RCC 7860 (cell line): ENCODE data around the gene CNTN5.
A peak's percentile ranks its signal among the peaks of the same experiment; 100 is the strongest.

ENCODE experiments used
- DNase-seq: peaks from one replicate; pipeline ENCODE4 v3.0.0-alpha.2; 2015; ENCODE audit warnings: low spot score
- FAIRE-seq: peaks from 2 replicates; lab custom pipeline; 2012; peaks lifted over from hg19 to GRCh38; lab: Jason Lieb, UNC

Gene CNTN5

DNA sequence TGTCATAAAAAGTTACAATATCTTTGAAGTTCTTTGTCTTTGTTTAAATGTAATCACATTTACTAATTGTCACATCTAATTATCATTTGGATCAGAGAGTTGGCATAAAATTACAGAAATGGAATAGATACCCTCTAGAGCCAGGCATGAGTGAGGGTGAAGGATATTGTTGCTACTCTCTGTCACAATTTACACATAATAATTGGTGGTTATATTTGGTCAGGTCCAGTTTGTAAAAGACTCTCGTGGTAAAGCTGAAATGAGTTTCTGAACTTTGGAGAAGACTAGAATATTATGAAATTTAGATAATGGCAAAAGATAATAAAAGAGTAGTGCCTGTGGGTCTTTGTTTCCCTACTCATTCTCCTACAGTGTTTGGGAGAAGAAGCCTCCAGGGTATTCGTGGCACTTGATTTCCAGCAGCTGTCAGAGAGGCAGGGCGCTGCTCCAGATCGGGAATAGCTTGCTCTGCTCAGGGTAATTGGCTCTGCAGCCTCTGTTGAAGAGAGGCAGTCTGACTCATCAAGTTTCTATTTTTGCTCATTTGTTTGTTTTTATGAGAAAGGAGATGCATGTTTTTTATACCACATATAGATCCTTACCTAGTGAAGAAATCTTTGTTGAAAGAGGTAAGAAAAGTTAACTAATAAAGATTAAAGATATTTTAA lies 349.9 kb downstream of the CNTN5 start:
- DNase-seq: no peak
- no peak for FAIRE-seq

GRCh38 chr11:99371257-99371656 lies 350.5 kb downstream of the CNTN5 start:
- DNase-seq (no peak), FAIRE-seq (peak; percentile 4)

GRCh38 chr11:99376463-99376862 lies 355.7 kb downstream of the CNTN5 start:
- FAIRE-seq: no peak
- DNase-seq: no peak

GRCh38 chr11:99383648-99384245 lies 363.0 kb downstream of the CNTN5 start:
- no peak for DNase-seq
- FAIRE-seq: no peak

DNA sequence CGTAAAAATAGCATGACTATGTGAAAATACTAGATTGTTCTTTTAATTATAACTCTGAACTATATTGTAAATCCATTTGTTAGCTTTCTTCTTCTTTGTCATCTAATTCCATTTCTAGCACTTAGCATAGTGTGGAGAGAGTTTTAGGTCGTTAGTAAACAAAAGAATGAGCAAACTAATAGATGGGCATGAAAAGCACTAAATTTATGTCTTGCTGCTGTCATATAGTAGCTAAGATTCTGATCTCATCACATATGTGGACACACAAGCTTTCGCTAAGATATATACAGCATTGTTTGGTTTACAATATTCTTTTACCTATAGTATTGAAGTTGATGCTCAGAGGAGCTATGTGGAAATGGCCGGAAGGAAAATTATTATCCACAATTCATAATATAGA lies 370.5 kb downstream of the CNTN5 start:
- DNase-seq (no peak), FAIRE-seq (no peak)

DNA sequence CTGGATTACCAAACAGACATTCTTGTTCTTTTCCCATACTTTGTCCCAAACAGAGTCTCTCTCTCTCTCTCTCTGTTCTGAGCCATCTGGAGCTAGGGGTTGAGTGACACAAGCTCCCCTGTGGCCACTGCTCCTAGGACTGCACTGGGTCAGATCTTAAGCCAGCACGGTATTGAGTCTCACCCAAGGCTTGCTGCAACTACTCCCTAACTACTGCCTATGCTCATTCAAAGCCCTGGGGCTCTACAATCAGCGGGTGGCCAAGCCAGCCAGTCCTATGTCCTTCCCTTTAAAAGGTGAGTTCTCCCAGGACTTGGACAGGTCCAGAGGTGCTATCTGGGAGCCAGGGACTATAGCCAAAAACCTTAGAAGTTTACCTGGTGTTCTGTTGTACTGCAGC lies 385.6 kb downstream of the CNTN5 start:
- no peak for DNase-seq
- FAIRE-seq: no peak

- no peak for DNase-seq
- FAIRE-seq: no peak
Observed at GRCh38 chr11:99410636-99411035, 389.9 kb downstream of the CNTN5 start.

GRCh38 chr11:99418927-99419720 lies 398.4 kb downstream of the CNTN5 start:
- no peak for FAIRE-seq
- no peak for DNase-seq

GRCh38 chr11:99419991-99420390 lies 399.2 kb downstream of the CNTN5 start:
- DNase-seq (peak; percentile 8), FAIRE-seq (no peak)

DNA sequence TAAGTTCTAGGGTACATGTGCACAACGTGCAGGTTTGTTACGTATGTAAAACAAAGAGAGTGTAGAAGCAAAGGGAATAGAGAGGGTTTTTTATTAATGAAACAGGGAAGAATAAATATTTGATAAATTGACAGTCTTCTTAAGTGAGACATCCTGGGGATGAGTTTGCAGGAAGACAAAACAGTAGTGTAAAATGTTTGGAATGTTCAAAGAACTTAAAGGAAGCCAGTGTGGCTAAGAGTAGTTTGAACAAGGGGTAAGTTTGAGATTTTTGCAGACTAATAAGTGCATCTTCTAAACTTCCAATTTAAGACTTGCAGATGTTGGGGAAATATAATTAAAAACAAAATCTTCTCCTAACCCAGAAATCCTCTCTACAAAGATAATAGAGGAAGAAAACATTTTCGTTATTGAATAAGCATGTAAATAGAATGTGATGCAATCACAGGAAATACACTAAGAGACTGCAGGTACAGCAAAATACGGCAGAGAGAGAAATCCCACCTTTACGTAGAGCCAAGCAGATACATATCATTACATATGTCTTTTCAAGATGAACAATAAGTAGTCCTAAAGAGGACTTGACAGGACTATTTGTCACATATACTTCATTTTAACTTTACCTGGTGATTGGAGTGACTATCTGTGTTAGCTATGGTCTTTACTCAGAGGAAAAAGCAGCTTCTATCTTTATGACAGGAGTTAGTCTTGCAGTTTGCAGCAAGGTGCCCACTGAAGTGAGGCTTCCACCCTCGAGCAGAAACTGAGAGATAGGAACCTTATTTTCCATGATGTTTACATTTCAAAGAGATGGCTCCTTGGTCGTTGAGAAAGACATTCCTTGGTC lies 402.1 kb downstream of the CNTN5 start:
- DNase-seq (no peak), FAIRE-seq (no peak)

DNA sequence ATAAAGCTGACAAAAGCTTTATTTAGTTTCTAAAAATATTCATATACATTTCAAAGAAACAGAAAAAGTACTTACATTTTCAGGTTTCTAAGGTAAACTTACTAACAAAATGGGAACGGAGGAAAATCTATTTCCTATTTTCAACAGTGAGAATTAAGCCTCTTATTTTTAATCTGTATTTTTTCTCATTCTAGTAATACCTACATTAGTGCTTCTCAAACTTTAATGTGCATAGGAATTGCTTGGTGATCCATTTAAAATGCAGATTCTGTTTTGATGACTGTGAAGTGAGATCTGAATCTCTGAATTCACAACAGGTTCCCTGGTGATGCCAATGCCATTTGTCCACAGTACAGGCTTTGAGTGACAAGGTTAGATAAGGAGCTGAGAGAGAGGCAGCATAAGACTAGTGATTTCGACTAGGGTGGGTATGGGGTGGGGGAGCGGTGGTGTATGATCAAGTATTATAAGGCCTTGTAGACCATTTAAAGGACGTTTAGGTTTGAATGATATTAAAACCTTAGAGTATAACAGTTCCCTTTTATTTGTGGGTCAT lies 402.8 kb downstream of the CNTN5 start:
- DNase-seq (no peak), FAIRE-seq (no peak)

DNA sequence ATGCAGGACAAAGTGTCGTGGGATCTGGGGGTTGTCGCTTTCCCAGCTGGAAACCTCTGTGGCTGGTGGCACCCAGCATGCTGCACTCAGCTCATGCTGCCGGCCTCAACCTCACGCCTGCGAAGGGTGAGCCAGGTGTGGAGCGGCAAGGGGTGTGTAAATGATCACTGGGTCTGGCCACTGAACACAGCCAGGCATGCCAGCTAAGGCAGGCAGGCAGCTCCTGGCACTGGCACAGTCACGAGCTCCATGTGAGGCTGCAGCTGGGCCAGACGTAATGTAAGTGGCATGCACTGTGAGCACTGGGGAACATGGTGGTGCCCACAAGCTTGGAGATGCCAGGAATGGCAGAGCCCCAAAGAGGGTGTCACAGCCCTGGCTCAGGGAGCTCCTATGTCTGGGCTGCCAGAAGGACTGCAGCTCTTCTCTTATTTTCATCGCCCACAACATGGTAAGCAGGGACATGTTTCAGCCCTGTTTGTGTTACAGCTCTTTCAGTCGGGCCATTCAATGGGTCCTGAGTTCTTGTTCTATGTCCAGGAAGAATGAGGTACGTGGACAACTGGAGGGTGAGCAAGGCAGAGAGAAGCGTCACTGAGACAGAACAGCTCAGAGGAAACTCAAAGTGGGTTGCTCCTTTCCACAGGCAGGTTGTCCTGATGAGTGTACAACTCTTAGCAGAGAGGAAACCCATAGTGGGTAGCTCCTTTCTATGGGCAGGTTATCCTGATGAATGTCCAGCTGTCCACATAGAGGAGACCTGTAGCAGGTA lies 403.8 kb downstream of the CNTN5 start:
- no peak for FAIRE-seq

DNA sequence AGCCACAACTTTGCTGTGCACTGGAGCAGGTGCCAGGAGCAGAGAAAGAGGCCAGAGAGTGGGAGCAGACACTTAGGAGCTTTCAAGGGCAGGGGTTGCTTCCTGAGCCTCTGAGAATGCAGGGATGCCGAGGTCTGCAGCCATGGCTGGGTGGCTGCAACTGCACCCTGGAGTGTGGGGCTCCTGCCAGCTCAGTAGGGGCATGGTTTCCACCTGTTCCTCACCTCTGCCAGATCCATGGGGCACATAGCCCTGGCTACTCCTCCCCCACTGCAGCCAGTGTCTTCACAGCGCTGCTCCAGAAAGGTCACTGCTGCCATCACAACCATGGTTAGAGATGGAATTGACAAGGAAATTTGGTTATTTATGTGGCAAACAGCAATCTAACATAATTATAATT lies 404.8 kb downstream of the CNTN5 start:
- no peak for DNase-seq
- FAIRE-seq: no peak

More for the DNA sequence above, 403.8 kb downstream of the CNTN5 start:
- DNase-seq: no peak

DNA sequence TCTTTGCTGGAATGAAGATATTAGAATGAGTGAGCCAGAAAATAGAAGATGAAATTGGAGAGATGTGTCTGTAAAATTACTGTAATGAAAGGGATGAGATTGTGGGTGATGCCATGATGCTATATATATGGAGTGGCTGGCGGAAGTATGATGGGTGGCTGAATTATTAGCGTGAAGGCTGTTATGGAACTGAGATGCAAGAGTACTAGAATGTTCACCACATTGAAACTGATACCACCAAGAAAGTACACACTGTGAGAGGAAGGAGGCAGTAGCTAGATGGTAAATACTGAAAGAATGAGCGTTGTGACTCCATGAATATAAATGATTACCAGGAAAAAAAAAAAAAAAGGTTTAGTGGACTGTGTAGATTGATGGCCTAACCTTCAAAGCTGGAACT lies 411.9 kb downstream of the CNTN5 start:
- FAIRE-seq (no peak), DNase-seq (no peak)

- FAIRE-seq: no peak
Observed at GRCh38 chr11:99443276-99443675, 422.5 kb downstream of the CNTN5 start.

DNA sequence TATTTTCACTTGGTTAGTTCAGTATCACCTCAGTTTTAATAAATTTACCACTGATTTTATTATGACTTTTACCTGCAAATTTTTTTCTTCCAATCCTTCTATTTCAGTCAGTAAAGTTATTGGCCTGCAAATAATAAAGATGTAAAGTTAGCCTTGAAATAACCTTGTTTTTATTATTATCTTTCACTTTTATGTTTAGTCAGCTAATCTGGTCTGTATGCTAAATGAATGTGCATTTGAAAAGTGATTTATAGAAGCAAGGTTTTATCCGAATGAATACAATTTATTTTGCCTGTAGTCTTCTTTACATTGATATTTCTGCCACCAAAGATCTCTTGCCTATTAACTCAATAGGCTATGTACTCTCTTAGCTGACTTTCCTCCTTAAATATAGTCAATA lies 425.7 kb downstream of the CNTN5 start:
- FAIRE-seq (no peak), DNase-seq (no peak)

More at GRCh38 chr11:99443276-99443675, 422.5 kb downstream of the CNTN5 start:
- DNase-seq: no peak

DNA sequence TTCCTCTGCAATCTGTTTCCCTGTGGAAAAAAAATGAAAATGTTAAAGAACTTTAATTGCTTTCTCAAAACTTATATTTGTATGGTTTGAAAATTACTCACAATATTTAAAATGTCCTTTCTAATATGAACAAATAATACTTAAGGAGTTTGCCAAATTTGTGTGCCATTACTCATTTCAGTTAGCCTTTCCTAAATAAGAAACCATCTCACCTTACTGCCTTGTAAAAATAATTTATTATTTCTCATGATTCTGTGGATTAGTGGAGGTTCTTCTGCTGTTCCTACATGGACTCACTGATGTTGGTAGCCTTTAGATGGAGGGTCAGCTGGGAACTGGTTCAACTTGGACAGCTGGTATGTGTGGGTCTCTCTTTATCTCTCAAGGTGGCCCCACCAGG lies 428.6 kb downstream of the CNTN5 start:
- DNase-seq: no peak
- FAIRE-seq: no peak

- no peak for DNase-seq
- no peak for FAIRE-seq
Observed at GRCh38 chr11:99452075-99452474, 431.3 kb downstream of the CNTN5 start.

GRCh38 chr11:99461913-99462312 lies 441.2 kb downstream of the CNTN5 start:
- DNase-seq (no peak), FAIRE-seq (no peak)

DNA sequence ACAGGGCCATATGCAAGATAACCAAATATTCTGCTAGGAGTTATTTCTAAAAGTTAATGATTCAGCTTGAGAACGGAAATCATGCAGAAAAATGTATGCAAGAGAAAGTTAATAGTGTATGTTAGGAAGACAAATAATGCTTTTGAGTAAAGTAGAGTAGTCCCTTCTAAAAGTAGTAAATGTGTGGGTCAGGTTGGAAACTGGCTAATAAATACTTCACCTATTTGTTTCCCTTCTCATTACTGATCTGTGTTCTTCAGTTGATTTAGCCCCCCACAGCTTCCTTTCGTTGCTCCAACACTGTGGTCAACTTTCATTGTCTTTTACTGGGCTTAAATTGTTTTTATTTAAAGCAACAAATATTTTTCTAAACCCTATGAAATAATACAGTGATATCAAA lies 444.2 kb downstream of the CNTN5 start:
- FAIRE-seq: no peak
- DNase-seq: no peak
